ENCODE data around the gene KICS2. TPM values are rescaled to one million over a fixed set of nuclear protein-coding genes. Genes with fewer than 3 reads are reported as not detected.

KICS2 gene
- total RNA-seq, 1 experiment from 2014 or later = 8.6 TPM

GRCh38 chr12:64243809-64244208, 21.7 kb upstream of the KICS2 start:
- Histone ChIP-seq H3K27me3 (replicated peaks; ENCODE audit: control insufficient read depth, insufficient read depth, low read length) (no peaks in the 10 kb centered on the region), H3K4me1 (no peaks in the 10 kb centered on the region), H3K36me3 (ENCODE audit: control insufficient read depth, insufficient read depth, low read length) (no peaks in the 10 kb centered on the region), H3K4me3 (ENCODE audit: low read depth, low read length) (no peak overlapping the region), H3K9me3 (no peaks in the 10 kb centered on the region)
- no peak overlapping the region for H3K4me3 Mint-ChIP-seq (ENCODE audit: unreplicated experiment)
- CTCF ChIA-PET = no interaction called here
- no TSS peak for BruUV-seq (replicated peaks)
- H3K36me3 Mint-ChIP-seq (ENCODE audit: insufficient read depth, unreplicated experiment) = no peaks in the 10 kb centered on the region
- DNase-seq = no peak
- no peaks in the 10 kb centered on the region for H3K9me3 Mint-ChIP-seq (ENCODE audit: unreplicated experiment)
- TF ChIP-seq CTCF (IDR thresholded peaks at IDR 0.05; ENCODE audit: insufficient read depth in 1 of 2, low read depth in 1 of 2, low read length in 1 of 2, severe bottlenecking in 1 of 2, unreplicated experiment in 1 of 2) = no peak
- H3K4me1 Mint-ChIP-seq (ENCODE audit: low read depth, unreplicated experiment) = no peaks in the 10 kb centered on the region
- no peak overlapping the region for H3K27ac Mint-ChIP-seq (ENCODE audit: unreplicated experiment)
- intact Hi-C loops (cut with micrococcal nuclease; ENCODE audit: unreplicated experiment) = no loop called here
- POLR2A ChIA-PET = no interaction called here
- H3K27me3 Mint-ChIP-seq (ENCODE audit: insufficient read depth, unreplicated experiment) = no peaks in the 10 kb centered on the region

GRCh38 chr12:64240781-64241180, 18.7 kb upstream of the KICS2 start:
- no peak for DNase-seq
- H3K4me3 Mint-ChIP-seq (ENCODE audit: unreplicated experiment) = no peak overlapping the region
- BruUV-seq (replicated peaks) = no TSS peak
- H3K36me3 ChIP-seq (ENCODE audit: control insufficient read depth, insufficient read depth, low read length) = no peaks in the 10 kb centered on the region
- TF ChIP-seq CTCF (IDR thresholded peaks at IDR 0.05; ENCODE audit: insufficient read depth in 1 of 2, low read depth in 1 of 2, low read length in 1 of 2, severe bottlenecking in 1 of 2, unreplicated experiment in 1 of 2) = no peak
- H3K27ac Mint-ChIP-seq (ENCODE audit: unreplicated experiment) = no peak overlapping the region
- H3K36me3 Mint-ChIP-seq (ENCODE audit: insufficient read depth, unreplicated experiment) = no peaks in the 10 kb centered on the region
- peaks cover 6% of the 10 kb centered on the region; the same call in 1 of the 2 replicates for H3K4me1 ChIP-seq
- intact Hi-C loops (cut with micrococcal nuclease; ENCODE audit: unreplicated experiment) = no loop called here
- H3K4me3 ChIP-seq (ENCODE audit: low read depth, low read length) = no peak overlapping the region
- H3K4me1 Mint-ChIP-seq (ENCODE audit: low read depth, unreplicated experiment) = no peaks in the 10 kb centered on the region
- no peaks in the 10 kb centered on the region for H3K27me3 ChIP-seq (replicated peaks; ENCODE audit: control insufficient read depth, insufficient read depth, low read length)
- H3K9me3 ChIP-seq = no peaks in the 10 kb centered on the region
- H3K9me3 Mint-ChIP-seq (ENCODE audit: unreplicated experiment) = no peaks in the 10 kb centered on the region
- ChIA-PET CTCF (no interaction called here), POLR2A (no interaction called here)
- H3K27me3 Mint-ChIP-seq (ENCODE audit: insufficient read depth, unreplicated experiment) = no peaks in the 10 kb centered on the region

GRCh38 chr12:64237382-64237781, 15.3 kb upstream of the KICS2 start:
- H3K4me3 ChIP-seq (ENCODE audit: low read depth, low read length) = no peak overlapping the region
- H3K36me3 ChIP-seq (ENCODE audit: control insufficient read depth, insufficient read depth, low read length) = no peaks in the 10 kb centered on the region
- Mint-ChIP-seq H3K4me1 (ENCODE audit: low read depth, unreplicated experiment) (no peaks in the 10 kb centered on the region), H3K4me3 (ENCODE audit: unreplicated experiment) (no peak overlapping the region), H3K9me3 (ENCODE audit: unreplicated experiment) (no peaks in the 10 kb centered on the region), H3K36me3 (ENCODE audit: insufficient read depth, unreplicated experiment) (no peaks in the 10 kb centered on the region), H3K27me3 (ENCODE audit: insufficient read depth, unreplicated experiment) (no peaks in the 10 kb centered on the region), H3K27ac (ENCODE audit: unreplicated experiment) (no peak overlapping the region)
- POLR2A ChIA-PET = no interaction called here
- H3K4me1 ChIP-seq = peaks cover 6% of the 10 kb centered on the region; the same call in 1 of the 2 replicates
- DNase-seq = no peak
- intact Hi-C loops (cut with micrococcal nuclease; ENCODE audit: unreplicated experiment) = no loop called here
- BruUV-seq (replicated peaks) = no TSS peak
- no peaks in the 10 kb centered on the region for H3K27me3 ChIP-seq (replicated peaks; ENCODE audit: control insufficient read depth, insufficient read depth, low read length)
- H3K9me3 ChIP-seq = no peaks in the 10 kb centered on the region
- CTCF ChIA-PET = interaction anchor here (1.1 to 1.8 kb wide), 2 partner anchors 394 to 398 kb away, joined by 3 to 7 read pairs; no protein-coding TSS in a partner anchor
- TF ChIP-seq CTCF (IDR thresholded peaks at IDR 0.05; ENCODE audit: insufficient read depth in 1 of 2, low read depth in 1 of 2, low read length in 1 of 2, severe bottlenecking in 1 of 2, unreplicated experiment in 1 of 2) = no peak
